SK-N-MC (cell line): Measurements from ENCODE around the gene PPARA.

Experiments
- DNase-seq: peaks from one replicate; pipeline ENCODE4 v3.0.0-alpha.2; 2011; ENCODE audit warnings: low read depth, low spot score
- H3K27ac ChIP-seq: fragments of 200-600 bp; sonication (generic); 2 replicates; pipeline ENCODE4 v1.5.1; 2016; ENCODE audit warnings: mixed run types
- H3K36me3 ChIP-seq: fragments of 200-600 bp; sonication (generic); 2 replicates; pipeline ENCODE4 v1.6.1; 2017; ENCODE audit warnings: antibody characterized with exemption, low read length, mixed read lengths; ENCODE audit not compliant: insufficient read depth
- H3K4me3 ChIP-seq: fragments of 200-600 bp; sonication (generic); 2 replicates; pipeline ENCODE4 v1.5.1; 2016
- H3K9ac ChIP-seq: fragments of 200-600 bp; sonication (generic); 2 replicates; pipeline ENCODE4 v1.8.0; 2017; ENCODE audit warnings: mixed run types, mixed read lengths; ENCODE audit not compliant: insufficient read length
- H3K9me3 ChIP-seq: fragments of 200-600 bp; sonication (generic); 2 replicates; pipeline ENCODE4 v1.6.1; 2017; ENCODE audit warnings: low read depth, mild to moderate bottlenecking, antibody characterized with exemption, low read length, moderate library complexity, mixed read lengths
- EZH2 ChIP-seq: fragments of 200-600 bp; sonication (generic); IDR thresholded peaks from one replicate; pipeline ENCODE4 v1.6.1; 2017; ENCODE audit warnings: antibody characterized with exemption
- FOXP2 ChIP-seq: optimal IDR thresholded peaks from 2 replicates; pipeline ENCODE3; 2011; ENCODE audit warnings: mild to moderate bottlenecking, moderate library complexity; ENCODE audit not compliant: insufficient read depth; ENCODE audit errors: extremely low read length, control extremely low read depth
- POLR2AphosphoS5 ChIP-seq: IDR thresholded peaks from 2 replicates; pipeline ENCODE4 v1.6.1; 2012; ENCODE audit warnings: mild to moderate bottlenecking, low read depth, low read length, borderline replicate concordance

The PPARA gene

DNA sequence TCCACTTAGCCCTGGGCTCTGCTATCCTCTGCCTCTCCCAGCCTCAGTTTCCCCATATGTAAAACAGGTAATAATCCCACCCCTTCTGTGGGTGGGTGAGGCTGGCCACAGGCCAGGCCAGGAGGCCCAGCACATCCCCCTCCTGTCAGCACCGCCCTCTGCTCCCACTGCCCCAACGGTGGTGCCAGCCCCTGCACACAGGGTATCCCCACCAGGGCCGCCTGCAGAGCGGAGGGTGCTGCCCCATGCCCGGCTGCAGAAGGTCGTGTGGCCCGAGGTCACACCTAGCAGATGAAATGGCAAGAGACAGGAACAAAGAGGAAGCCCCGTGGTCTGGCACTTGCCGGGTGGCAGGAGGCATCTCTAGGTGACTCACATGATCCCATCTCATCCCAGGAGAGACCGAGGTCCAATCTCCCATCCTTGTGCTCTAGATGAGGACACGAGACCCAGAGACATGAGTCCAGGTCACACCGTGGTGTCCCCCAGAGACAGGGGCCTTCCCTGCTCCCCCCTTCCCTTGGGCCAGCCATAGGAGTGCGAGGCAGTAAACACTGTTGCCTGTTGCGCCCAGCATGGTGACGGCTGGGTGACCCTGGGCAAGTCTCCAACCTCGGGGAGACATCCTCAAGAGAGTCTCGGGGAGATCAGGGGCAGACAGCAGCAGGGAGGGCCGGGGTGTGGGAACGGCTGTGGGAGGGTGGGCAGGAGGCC is 27.2 kb upstream of the PPARA start:
- Histone ChIP-seq H3K4me3 (no peak overlapping the region), H3K27ac (no peak overlapping the region), H3K9me3 (no peaks in the 10 kb centered on the region), H3K9ac (no peak overlapping the region), H3K36me3 (no peaks in the 10 kb centered on the region)
- TF ChIP-seq POLR2AphosphoS5: no peak
- TF ChIP-seq FOXP2: no peak
- DNase-seq: no peak

DNA sequence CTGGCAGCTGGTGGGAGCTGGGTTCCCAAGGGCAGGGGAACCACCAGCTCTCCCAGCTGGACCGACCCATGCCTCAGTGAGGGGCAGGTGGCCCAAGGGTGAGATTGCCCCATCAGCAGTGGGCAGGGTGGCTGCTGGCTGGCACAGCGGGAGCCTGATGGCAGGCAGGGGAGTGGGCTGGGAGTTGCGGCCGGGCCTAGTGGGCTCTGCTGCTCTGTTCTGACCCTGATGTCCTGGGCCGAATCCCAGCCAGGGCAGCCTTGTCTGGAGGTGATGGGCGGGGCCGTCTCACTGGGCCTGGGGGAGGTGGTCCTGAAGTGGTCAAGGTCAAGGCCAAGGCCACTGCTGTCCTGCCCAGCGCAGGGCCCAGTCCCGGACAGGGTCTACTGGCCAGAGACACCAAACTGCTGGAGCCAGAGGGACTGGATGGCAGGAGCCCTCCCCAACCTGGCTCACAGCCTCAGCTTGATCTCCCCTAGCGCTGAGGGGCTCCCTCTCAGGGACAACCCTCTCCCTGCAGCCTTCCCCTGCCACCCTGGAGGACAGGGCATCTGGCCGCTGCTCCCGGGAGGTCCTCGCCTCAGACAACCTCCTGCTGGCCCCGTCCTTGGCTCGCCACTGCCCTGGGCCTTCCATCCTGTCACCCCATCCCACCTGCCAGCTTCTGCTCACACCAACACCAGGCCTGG is 26.5 kb upstream of the PPARA start:
- Histone ChIP-seq H3K4me3 (no peak overlapping the region), H3K9ac (no peak overlapping the region), H3K27ac (no peak overlapping the region), H3K36me3 (no peaks in the 10 kb centered on the region), H3K9me3 (no peaks in the 10 kb centered on the region)
- TF ChIP-seq POLR2AphosphoS5: no peak
- TF ChIP-seq FOXP2: no peak
- no peak for DNase-seq

DNA sequence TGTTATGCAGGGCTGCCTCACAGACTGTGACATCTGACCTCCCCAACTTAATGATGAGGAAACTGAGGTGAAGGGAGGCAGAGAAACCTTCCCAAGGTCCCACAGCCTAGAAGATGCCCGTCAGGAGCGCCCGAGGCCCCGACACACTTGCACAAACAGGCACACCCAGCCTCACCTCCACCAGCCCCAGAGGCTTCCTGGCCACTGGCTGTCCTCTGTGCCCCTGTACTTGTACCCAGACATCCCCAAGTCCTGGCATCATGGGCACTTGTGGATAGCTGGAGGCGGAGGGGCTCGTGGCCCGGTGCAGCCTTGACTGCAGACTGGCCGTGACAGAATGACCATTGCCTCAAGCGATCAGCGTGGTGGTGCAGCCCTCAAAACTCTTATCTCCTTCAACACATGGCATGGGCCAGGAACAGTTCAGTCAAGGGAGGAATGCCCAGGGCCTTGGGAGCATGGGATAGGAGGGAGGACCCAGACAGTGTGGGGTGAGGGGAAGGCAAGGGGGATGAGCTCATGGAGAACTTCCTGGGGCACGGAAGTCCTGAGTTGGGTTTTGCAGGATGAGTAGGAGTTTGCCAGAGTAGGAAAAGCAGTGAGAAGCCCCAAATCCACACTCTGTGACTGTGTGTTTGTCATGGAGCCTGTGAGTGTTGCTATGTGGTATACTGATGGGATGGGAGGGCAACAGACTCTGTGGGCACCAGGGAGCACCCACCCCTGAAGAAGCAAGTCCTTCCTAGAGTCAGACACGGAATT is 25.8 kb upstream of the PPARA start:
- no peaks in the 10 kb centered on the region for H3K9me3 ChIP-seq
- H3K27ac ChIP-seq: no peak overlapping the region
- DNase-seq: no peak
- H3K36me3 ChIP-seq: no peaks in the 10 kb centered on the region
- no peak overlapping the region for H3K4me3 ChIP-seq
- H3K9ac ChIP-seq: no peak overlapping the region
- TF ChIP-seq POLR2AphosphoS5 (no peak), EZH2 (no peak), FOXP2 (no peak)

DNA sequence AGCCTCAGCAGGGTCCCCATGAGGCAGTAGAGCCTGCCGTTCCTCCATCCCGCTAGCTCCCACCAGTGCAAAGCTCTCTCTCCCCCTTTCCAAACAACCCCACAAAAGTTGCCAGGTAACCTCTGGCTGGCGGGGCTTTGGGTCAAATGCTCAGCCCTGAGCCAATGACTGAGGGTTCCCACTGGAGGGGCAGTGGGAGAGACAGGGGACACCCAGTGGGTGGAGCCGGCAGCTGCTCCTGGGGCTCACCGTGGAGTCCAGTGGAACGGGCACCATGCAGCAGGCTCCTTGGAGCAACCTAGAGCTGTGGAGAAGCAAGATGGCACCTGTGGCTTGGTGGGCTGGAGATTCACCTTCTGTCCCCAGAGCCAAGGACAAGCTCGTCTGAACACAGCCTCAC is 25.0 kb upstream of the PPARA start:
- Histone ChIP-seq H3K9ac (no peak overlapping the region), H3K36me3 (no peaks in the 10 kb centered on the region), H3K4me3 (no peak overlapping the region), H3K27ac (no peak overlapping the region), H3K9me3 (no peaks in the 10 kb centered on the region)
- DNase-seq: no peak
- TF ChIP-seq POLR2AphosphoS5 (no peak), EZH2 (no peak), FOXP2 (no peak)

DNA sequence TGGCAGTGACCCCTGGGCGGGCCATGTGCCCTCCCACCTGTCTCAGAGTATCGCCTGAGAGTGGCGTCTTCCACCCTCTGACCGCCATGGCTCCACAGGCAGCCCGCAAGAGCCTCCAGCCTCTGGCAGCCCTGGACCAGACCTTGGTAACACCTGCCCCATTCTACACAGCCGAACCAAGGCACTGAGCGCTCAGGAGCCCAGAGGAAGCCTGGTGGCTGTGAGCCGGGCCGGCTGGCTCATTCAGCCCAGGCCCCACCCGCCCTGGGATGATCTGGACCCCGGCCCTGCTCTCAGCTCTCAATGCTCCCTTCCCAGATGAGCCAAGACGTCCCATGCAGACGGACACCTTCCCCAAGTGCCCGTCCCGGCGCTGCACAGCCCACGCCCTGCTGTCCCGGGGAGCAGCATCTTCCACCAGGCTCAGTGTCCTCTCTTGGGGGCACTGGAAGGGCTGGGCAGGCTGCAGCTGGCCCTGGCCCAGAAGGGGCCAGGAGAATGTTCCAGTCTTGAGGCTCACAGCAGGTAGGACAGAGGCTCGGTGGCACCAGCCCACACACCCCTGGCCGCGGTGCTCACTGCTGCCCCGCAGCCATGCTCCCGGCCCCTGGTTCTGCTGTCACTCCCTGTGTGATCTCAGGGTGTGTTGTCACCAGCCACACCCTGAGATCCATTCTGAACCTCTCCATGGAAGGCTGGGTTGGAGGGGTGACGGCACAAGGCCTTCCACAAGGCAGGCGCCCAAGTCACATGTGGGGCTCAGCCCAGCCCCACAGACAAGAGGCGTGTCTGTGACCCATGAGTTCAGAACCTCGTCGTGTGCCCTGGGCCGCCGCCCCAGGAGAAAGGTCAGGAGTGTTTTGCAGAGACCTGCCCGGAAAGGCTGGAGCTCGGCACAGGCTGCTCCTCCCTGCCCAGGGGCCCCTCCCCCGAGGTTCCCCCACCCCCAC is 24.2 kb upstream of the PPARA start:
- H3K36me3 ChIP-seq: no peaks in the 10 kb centered on the region
- no peaks in the 10 kb centered on the region for H3K9me3 ChIP-seq
- no peak overlapping the region for H3K9ac ChIP-seq
- H3K27ac ChIP-seq: no peak overlapping the region
- no peak overlapping the region for H3K4me3 ChIP-seq
- DNase-seq: no peak
- TF ChIP-seq FOXP2 (no peak), POLR2AphosphoS5 (no peak), EZH2 (no peak)

DNA sequence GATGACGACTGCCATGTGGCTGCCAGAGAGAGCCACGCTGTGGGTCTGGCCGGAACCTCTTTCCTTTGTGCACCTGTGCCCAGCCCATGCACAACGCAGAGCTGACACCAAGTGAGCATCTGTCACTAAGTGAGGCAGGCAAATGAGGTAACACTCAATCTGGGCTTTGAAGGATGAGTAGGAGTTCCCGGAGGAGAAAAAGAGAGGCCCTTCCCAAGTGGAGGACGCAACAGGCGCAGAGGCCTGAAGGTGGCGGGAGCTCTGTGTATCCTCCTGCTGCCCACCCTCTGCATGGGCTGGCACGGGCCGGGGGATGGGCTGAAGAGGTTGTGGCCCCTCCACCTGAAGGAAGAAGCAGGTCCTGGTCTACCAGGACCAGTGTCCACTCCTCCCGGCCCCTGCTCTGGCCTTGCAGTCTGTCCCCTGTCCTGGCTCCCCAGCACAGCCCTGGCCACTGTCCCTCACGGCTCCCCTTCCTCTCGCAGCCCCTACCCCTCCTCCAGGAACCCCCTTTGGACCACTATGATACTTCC is 23.4 kb upstream of the PPARA start:
- DNase-seq: no peak
- TF ChIP-seq EZH2: no peak
- no peak for TF ChIP-seq FOXP2
- TF ChIP-seq POLR2AphosphoS5: no peak
- Histone ChIP-seq H3K36me3 (no peaks in the 10 kb centered on the region), H3K9me3 (no peaks in the 10 kb centered on the region), H3K4me3 (no peak overlapping the region), H3K27ac (no peak overlapping the region), H3K9ac (no peak overlapping the region)

DNA sequence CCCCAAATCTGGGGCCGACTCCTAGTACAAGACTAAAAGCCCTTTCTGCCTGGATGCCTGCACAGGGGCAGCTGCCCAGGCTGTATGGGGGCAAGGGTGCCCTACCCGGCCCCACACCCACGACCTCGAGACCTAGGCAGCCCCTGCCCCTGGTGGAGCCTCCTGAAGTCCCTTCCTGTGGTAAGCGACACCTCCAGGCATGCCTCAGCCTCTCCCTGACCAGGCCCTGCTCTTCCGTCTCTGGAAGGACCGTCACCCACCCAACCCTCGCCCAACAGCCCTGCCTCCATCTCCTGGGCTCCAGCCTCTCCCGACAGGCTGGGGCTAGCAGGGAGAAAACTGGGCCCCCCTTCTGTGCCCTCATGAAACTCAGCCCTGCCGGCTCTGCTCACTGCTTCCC is 22.8 kb upstream of the PPARA start:
- Histone ChIP-seq H3K9me3 (no peaks in the 10 kb centered on the region), H3K4me3 (no peak overlapping the region), H3K9ac (no peak overlapping the region), H3K36me3 (no peaks in the 10 kb centered on the region), H3K27ac (no peak overlapping the region)
- DNase-seq: no peak
- TF ChIP-seq EZH2 (no peak), FOXP2 (no peak)
